ENCODE results near the gene NUTM2G.
"Not testable (repeated sequence)": the region's sequence is repeated elsewhere in the genome, so short reads cannot be mapped to it uniquely, and the experiment has no call there.

- TF ChIP-seq, protein P1, sequence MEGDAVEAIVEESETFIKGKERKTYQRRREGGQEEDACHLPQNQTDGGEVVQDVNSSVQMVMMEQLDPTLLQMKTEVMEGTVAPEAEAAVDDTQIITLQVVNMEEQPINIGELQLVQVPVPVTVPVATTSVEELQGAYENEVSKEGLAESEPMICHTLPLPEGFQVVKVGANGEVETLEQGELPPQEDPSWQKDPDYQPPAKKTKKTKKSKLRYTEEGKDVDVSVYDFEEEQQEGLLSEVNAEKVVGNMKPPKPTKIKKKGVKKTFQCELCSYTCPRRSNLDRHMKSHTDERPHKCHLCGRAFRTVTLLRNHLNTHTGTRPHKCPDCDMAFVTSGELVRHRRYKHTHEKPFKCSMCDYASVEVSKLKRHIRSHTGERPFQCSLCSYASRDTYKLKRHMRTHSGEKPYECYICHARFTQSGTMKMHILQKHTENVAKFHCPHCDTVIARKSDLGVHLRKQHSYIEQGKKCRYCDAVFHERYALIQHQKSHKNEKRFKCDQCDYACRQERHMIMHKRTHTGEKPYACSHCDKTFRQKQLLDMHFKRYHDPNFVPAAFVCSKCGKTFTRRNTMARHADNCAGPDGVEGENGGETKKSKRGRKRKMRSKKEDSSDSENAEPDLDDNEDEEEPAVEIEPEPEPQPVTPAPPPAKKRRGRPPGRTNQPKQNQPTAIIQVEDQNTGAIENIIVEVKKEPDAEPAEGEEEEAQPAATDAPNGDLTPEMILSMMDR (IDR thresholded peaks at IDR 0.05): not testable (repeated sequence)
- TF ChIP-seq POLR2AphosphoS5 (IDR thresholded peaks at IDR 0.05): not testable (repeated sequence)
These were observed 13.0 kb downstream of the NUTM2G start for GRCh38 chr9:96941628-96942027.

Data from breast epithelium (tissue), 3 donors.